ENCODE results near the gene TIMP2.

The TIMP2 gene

GRCh38 chr17:78836420-78837021, 88.7 kb downstream of the TIMP2 start:
- DNase-seq (ENCODE audit: low read depth), result no peak

DNA sequence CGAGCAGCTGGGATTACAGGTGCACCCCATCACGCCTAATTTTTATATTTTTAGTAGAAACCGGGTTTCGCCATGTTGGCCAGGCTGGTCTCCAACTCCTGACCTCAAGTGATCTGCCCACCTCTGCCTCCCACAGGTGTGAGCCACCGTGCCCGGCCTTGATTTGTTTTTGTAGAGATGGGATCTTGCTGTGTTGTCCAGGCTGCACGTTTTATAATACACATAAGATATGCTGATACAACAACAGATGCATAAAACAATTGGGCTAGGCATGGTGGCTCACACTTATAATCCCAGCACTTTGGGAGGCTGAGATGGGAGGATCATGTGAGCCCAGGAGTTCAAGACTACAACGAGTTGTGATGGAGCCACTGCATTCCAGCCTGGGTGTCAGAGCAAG, 90.6 kb downstream of the TIMP2 start:
- no peak for DNase-seq (ENCODE audit: low read depth)

DNA sequence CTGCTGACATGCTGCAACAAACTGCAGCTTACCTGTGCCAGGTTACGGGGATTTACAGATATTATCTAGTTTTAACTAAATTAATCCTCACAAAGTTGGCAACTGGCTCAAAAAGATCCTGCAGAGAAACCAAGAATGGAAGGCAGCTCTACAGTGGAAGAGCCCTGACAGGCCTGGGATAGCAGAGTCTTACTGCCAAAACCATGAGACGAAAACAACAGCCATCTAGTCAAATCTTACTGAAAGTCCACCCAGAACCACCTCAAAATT, 92.7 kb downstream of the TIMP2 start:
- DNase-seq (ENCODE audit: low read depth), result no peak

DNA sequence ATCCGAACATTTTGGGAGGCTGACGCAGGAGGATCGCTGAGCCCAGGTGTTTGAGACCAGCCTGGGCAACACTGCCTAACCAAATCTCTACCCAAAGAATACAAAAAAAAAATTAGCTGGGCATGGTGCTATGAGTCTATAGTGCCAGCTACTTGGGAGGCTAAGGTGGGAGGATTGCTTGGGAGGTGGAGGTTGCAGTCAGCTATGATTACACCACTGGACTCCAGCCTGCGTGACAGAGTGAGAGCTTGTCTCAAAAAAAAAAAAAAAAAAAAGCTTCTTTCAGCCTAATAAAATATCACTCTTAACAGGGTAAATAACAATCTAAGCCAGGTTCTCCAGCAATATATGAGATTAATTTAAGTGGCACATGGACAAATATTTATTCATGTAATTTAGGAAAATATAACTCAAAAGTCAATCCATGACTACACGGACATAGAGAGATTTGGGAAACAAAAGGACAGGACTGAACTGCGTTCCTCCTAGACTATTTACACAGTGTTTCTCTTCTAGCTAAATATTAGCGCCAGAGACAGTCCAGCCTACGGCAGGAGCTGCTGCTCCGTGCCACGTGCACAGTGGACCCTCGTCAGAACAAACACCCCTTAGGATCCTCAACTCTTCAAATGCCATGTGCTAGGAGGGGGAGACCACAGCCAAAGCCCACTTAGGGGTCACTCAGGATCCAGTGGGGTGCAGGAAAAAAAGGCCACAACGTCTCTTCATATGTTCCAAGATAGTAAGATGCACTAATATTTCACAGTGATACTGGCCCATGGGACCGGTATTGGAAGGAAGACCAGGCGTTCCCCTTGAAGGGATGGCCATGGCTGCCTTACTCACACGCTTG, 93.3 kb downstream of the TIMP2 start:
- no peak for DNase-seq (ENCODE audit: low read depth)

GRCh38 chr17:78829477-78829876, 95.7 kb downstream of the TIMP2 start:
- no peak for DNase-seq (ENCODE audit: low read depth)

GRCh38 chr17:78828470-78829185, 96.6 kb downstream of the TIMP2 start:
- no peak for DNase-seq (ENCODE audit: low read depth)

DNA sequence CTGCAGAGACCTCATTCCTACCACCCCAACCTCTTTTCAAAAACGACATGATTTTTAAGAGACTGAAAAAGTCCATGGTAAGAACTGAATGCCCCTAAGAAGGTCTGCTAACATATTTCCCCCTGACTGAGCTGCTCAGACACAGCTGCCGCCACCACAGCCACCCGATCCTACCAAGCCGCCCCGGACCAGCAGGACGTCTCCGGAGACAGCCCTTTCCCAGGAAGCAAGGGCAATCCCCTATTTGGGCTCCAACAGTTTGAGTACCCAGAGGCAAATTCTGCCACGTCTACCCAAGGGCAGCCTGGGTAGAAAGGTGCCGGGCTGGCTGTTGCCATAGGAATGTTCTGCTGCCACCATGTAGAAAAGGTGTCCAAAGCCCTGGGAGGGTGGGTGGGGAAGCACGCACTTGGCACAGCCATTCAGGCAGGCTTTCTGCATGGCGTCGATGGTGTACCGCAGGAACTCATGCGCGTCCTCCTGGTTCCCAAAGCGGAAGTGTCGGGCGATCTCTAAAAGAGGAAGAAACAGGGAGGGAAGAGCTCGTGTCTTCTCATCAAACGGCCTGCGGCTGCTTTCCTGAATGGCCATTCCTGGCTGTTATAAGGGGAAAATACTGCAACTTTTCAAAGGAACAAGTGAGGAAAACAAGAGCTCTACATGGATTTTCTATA, 98.2 kb downstream of the TIMP2 start:
- no peak for DNase-seq (ENCODE audit: low read depth)

DNA sequence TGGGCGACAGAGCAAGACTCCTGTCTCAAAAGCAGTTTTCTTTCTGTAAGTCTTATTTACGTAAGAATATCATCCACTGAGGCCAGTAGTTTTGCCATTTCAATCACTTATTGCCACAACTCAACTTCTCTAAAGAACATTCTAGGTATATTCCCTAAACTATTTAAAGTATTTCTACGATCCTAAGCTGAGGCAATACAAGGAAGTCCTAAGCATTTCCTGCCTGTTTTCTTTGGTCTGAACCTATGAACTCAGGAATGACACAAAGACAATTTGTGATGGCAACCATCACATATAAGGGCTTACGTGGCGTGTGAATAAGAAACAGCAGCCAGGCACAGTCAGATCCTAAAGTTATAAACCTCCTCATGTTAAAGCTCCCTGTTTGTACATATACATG, 98.8 kb downstream of the TIMP2 start:
- no peak for DNase-seq (ENCODE audit: low read depth)

DNA sequence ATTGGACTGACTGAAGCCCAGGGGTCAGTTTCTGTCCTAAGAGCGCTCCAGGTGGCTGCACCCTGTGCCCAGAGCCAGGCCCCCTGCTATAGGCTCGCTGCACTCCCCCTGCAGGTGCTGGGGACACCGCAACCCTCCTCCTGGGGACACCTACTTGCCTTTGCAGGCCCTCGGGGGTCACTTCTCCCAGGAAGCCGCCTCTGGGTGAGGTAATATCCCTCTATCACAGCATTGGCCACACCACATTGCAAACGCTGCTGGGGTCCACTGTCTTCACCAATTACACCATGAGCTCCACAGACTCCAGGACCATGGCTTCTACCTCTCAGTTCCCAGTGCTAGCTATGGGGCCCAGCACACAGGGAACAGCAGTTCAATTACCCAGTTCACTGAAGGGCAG, 99.5 kb downstream of the TIMP2 start:
- no peak for DNase-seq (ENCODE audit: low read depth)

DNA sequence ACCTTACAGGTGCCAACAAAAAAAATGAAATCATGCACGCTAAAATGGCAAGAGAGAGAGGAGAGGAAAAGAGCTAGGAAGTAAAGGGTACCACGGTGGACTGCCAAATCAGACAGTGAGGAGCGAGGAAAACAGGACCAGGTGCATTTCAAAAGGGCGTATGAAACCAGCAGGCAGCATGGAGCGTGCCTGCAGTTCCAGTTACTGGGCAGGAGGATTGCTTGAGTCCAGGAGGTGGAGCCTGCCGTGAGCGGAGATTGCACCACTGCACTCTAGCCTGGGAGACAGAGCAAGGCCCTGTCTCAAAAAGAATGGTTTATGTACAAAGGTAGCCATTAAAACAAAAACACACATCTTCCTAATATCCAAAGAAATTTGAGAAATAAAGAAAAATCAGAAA, 100.9 kb downstream of the TIMP2 start:
- DNase-seq (ENCODE audit: low read depth), result no peak

DNA sequence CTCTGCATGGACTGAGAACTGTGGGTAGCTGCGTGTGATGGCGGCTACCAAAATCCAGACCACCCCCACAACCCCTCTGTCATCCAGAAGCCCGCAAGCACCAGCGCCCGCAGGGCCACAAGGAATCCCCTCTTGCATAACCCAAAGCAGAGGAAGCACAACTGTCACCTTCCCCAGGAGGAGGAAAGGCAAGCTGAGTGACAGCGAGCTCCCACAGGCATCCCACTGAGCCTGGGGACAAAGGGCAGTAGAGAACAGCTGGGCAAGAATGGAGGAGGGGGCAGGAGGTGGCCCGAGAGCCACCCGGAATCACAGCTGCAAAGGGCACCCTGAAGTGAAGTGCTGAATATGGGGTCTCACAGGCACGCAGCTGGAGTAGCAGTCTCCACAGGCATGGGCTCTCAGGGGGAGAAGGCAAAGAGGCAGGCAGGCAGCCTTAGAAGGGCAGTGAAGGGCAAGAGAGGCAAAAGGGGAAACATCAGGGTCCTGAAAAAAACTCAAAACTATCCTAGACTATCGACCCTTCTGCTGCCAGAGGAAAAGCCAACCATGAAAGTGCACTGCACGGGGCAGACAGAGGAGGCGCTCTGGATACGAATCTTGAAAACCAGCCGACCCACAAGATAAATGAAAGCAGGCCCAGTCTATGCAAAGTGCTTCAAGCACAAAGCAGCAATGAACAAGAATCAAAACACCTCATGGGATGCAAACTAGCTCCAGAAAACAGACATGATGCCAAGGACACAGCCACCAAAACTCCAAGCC, 101.7 kb downstream of the TIMP2 start:
- DNase-seq (ENCODE audit: low read depth), result no peak

DNA sequence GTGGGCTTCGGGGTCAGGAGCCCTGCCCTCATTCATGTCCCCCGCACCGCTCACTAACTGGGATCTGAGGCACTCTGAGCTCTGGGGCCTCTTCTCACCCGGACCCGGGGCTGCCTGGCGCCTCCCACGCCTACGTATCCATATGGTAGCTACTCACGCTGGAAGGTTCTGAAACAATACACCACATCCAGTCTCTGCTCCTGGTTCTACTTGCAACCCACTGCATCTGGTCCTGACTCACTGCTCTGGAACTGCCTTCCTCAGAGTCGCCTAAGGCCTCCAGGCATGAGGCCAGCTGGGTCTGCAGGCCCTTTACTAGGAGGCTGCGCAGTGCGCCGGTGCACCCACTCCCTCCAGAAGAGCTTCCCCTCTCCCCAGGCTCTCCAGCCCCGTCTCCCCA, 102.6 kb downstream of the TIMP2 start:
- DNase-seq (ENCODE audit: low read depth), result no peak

- no peak for DNase-seq (ENCODE audit: low read depth)
Measured at GRCh38 chr17:78821961-78822360, 103.2 kb downstream of the TIMP2 start.

- DNase-seq (ENCODE audit: low read depth), result no peak
Measured at GRCh38 chr17:78820841-78821240, 104.3 kb downstream of the TIMP2 start.

GRCh38 chr17:78819806-78820792, 105.1 kb downstream of the TIMP2 start:
- DNase-seq (ENCODE audit: low read depth), result no peak

DNA sequence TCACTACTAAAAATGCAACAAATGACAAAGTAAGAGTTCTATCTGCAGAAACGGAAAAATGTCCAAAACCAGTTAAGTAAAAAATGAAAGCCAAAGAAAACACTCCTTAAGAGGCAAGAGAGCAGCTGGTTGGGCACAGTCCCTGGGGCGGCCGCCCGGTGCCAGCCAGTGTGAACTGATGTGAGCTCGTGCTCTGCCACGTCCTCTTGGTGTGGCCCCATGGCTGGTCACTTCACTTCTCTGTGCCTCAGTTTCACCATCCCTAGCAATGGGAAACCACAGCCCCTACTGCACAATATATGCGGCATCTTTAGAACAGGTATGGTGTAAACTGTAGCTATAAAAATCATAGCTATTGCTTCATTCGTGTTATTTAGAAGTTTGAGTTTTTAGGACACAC, 105.8 kb downstream of the TIMP2 start:
- DNase-seq (ENCODE audit: low read depth), result no peak

- no peak for DNase-seq (ENCODE audit: low read depth)
Measured at GRCh38 chr17:78818932-78819331, 106.3 kb downstream of the TIMP2 start.

- no peak for DNase-seq (ENCODE audit: low read depth)
Measured at GRCh38 chr17:78818152-78818846, 106.9 kb downstream of the TIMP2 start.

DNA sequence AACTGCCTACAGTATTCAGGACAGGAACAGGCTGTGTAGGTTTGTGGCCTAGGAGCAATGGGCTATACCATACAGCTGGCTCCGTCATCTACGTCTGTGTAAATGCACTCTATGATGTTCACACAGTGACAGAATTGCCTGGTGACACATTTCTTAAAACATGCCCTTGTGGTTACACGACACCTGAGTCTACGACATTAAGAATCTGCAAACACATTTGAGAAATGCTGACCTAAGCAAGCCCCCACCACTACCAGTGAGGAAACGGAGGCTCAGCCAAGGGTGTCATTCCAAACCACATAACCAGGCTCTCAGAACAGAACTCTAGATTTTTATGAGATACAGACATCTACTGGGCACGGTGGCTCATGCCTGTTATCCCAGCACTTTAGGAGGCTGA, 108.1 kb downstream of the TIMP2 start:
- DNase-seq (ENCODE audit: low read depth), result no peak

GRCh38 chr17:78815696-78816095, 109.5 kb downstream of the TIMP2 start:
- no peak for DNase-seq (ENCODE audit: low read depth)
